Activated naive CD4-positive, alpha-beta T cell treated with anti-CD3 and anti-CD28 coated beads for 36 hours (primary cell): ENCODE measurements around the gene NFYC. TPM values are rescaled to one million over a fixed set of nuclear protein-coding genes. Genes with fewer than 3 reads are reported as not detected.
A peak's percentile ranks its signal among the peaks of the same experiment; 100 is the strongest.
"Not testable (repeated sequence)": the region's sequence is repeated elsewhere in the genome, so short reads cannot be mapped to it uniquely, and the experiment has no call there.

ENCODE experiments used
- CTCF ChIA-PET: fragments of 350-600 bp; sonication (Branson Sonifier 250); formaldehyde crosslinking; loops from one replicate; lab custom pipeline; 2021; ENCODE audit warnings: antibody characterized with exemption; lab: Charles Lee
- DNase-seq: peaks from one replicate; pipeline ENCODE4 v3.0.0-alpha.2; 2020
- H3K27ac Mint-ChIP-seq: one replicate; pipeline ENCODE4 v1.8.0; 2021; ENCODE audit warnings: mild to moderate bottlenecking, mixed read lengths
- H3K27me3 Mint-ChIP-seq: one replicate; pipeline ENCODE4 v1.8.0; 2021; ENCODE audit warnings: low read depth, mixed read lengths
- H3K36me3 Mint-ChIP-seq: one replicate; pipeline ENCODE4 v1.8.0; 2021; ENCODE audit warnings: low read depth, mixed read lengths
- H3K4me1 Mint-ChIP-seq: one replicate; pipeline ENCODE4 v1.8.0; 2021; ENCODE audit warnings: low read depth, mixed read lengths
- H3K4me3 Mint-ChIP-seq: one replicate; pipeline ENCODE4 v1.8.0; 2021; ENCODE audit warnings: mild to moderate bottlenecking, moderate library complexity, mixed read lengths
- H3K9me3 Mint-ChIP-seq: one replicate; pipeline ENCODE4 v1.8.0; 2021; ENCODE audit warnings: mixed read lengths
- intact Hi-C: fragments of 100-400 bp; cut with micrococcal nuclease; formaldehyde crosslinking; loops from one replicate; pipeline ENCODE4 v1.15.1; 2023
- total RNA-seq, 2 experiments: library from RNA; stranded (reverse); gene quantifications; one replicate each; pipeline ENCODE4 v1.2.3, GENCODE V29; 2021

The NFYC gene
- total RNA-seq, 2 experiments from 2014 or later = 53.5 to 63.1 TPM

- H3K9me3 Mint-ChIP-seq = no peaks in the 10 kb centered on the region
- no peaks in the 10 kb centered on the region for H3K27me3 Mint-ChIP-seq
- H3K4me3 Mint-ChIP-seq = no peak overlapping the region
- intact Hi-C loops = loop anchor here (10.0 kb wide), 2 partner anchors 1049 to 1759 kb away; partner anchors contain the start of genes PPCS and ZMYND12
- no peak for DNase-seq
- CTCF ChIA-PET = no interaction called here
- no peak overlapping the region for H3K27ac Mint-ChIP-seq
- H3K36me3 Mint-ChIP-seq = peaks cover 12% of the 10 kb centered on the region
- peaks cover 69% of the 10 kb centered on the region for H3K4me1 Mint-ChIP-seq
These were observed 4.8 kb downstream of the NFYC start for GRCh38 chr1:40696294-40696693.

GRCh38 chr1:40697436-40697835 lies 5.9 kb downstream of the NFYC start:
- peaks cover 71% of the 10 kb centered on the region for H3K4me1 Mint-ChIP-seq
- H3K27ac Mint-ChIP-seq = no peak overlapping the region
- no peak overlapping the region for H3K4me3 Mint-ChIP-seq
- H3K27me3 Mint-ChIP-seq = no peaks in the 10 kb centered on the region
- no peak for DNase-seq
- H3K9me3 Mint-ChIP-seq = no peaks in the 10 kb centered on the region
- CTCF ChIA-PET = no interaction called here
- peaks cover 10% of the 10 kb centered on the region for H3K36me3 Mint-ChIP-seq
- intact Hi-C loops = loop anchor here (10.0 kb wide), 2 partner anchors 1047 to 1757 kb away; partner anchors contain the start of genes PPCS and ZMYND12

GRCh38 chr1:40699787-40700186 lies 8.3 kb downstream of the NFYC start:
- intact Hi-C loops = loop anchor here (10.0 kb wide), 2 partner anchors 1045 to 1755 kb away; partner anchors contain the start of genes PPCS and ZMYND12
- peaks cover 70% of the 10 kb centered on the region for H3K4me1 Mint-ChIP-seq
- H3K4me3 Mint-ChIP-seq = no peak overlapping the region
- DNase-seq = no peak
- H3K9me3 Mint-ChIP-seq = no peaks in the 10 kb centered on the region
- peaks cover 5% of the 10 kb centered on the region for H3K36me3 Mint-ChIP-seq
- CTCF ChIA-PET = no interaction called here
- no peaks in the 10 kb centered on the region for H3K27me3 Mint-ChIP-seq
- H3K27ac Mint-ChIP-seq = no peak overlapping the region

- Mint-ChIP-seq H3K9me3 (no peaks in the 10 kb centered on the region), H3K4me3 (no peak overlapping the region), H3K27ac (no peak overlapping the region), H3K27me3 (no peaks in the 10 kb centered on the region), H3K36me3 (peaks cover 6% of the 10 kb centered on the region), H3K4me1 (peaks cover 66% of the 10 kb centered on the region)
- intact Hi-C loops = no loop called here
- no peak for DNase-seq
- CTCF ChIA-PET = interaction anchor here (1.1 to 2.1 kb wide), 2 partner anchors 10 to 33 kb away, joined by 6 to 7 read pairs; partner anchors contain the start of gene NFYC
These were observed 10.2 kb downstream of the NFYC start for GRCh38 chr1:40701684-40702083.

GRCh38 chr1:40702810-40703209 lies 11.3 kb downstream of the NFYC start:
- H3K36me3 Mint-ChIP-seq, intact Hi-C loops, DNase-seq, H3K9me3 Mint-ChIP-seq, H3K27me3 Mint-ChIP-seq, H3K4me3 Mint-ChIP-seq: not testable (repeated sequence)
- peaks cover 55% of the 10 kb centered on the region for H3K4me1 Mint-ChIP-seq
- H3K27ac Mint-ChIP-seq = peak overlapping the region; percentile 74
- CTCF ChIA-PET = interaction anchor here (0.6 to 1.0 kb wide), 2 partner anchors 12 to 72 kb away, joined by 3 to 6 read pairs; no protein-coding TSS in a partner anchor

GRCh38 chr1:40703316-40703715 lies 11.8 kb downstream of the NFYC start:
- H3K4me1 Mint-ChIP-seq = peaks cover 58% of the 10 kb centered on the region
- no peak overlapping the region for H3K4me3 Mint-ChIP-seq
- H3K36me3 Mint-ChIP-seq = peaks cover 6% of the 10 kb centered on the region
- intact Hi-C loops = no loop called here
- peak overlapping the region; percentile 74 for H3K27ac Mint-ChIP-seq
- H3K9me3 Mint-ChIP-seq = no peaks in the 10 kb centered on the region
- H3K27me3 Mint-ChIP-seq = no peaks in the 10 kb centered on the region
- DNase-seq = no peak
- CTCF ChIA-PET = interaction anchor here (0.6 to 1.1 kb wide), 4 partner anchors 10 to 251 kb away, joined by 3 to 6 read pairs (median 4); no protein-coding TSS in a partner anchor

- CTCF ChIA-PET = no interaction called here
- H3K27ac Mint-ChIP-seq = no peak overlapping the region
- H3K9me3 Mint-ChIP-seq = no peaks in the 10 kb centered on the region
- H3K4me1 Mint-ChIP-seq = peaks cover 52% of the 10 kb centered on the region
- DNase-seq = no peak
- intact Hi-C loops = no loop called here
- H3K27me3 Mint-ChIP-seq = no peaks in the 10 kb centered on the region
- H3K36me3 Mint-ChIP-seq = peaks cover 9% of the 10 kb centered on the region
- no peak overlapping the region for H3K4me3 Mint-ChIP-seq
These were observed 13.6 kb downstream of the NFYC start for GRCh38 chr1:40704817-40705733.

- Mint-ChIP-seq H3K4me3 (no peak overlapping the region), H3K9me3 (no peaks in the 10 kb centered on the region), H3K27ac (peak overlapping the region; percentile 5), H3K36me3 (peaks cover 11% of the 10 kb centered on the region), H3K4me1 (peaks cover 62% of the 10 kb centered on the region), H3K27me3 (no peaks in the 10 kb centered on the region)
- CTCF ChIA-PET = interaction anchor here (0.9 kb wide), 1 partner anchor 12 kb away, joined by 5 read pairs; no protein-coding TSS in a partner anchor
- intact Hi-C loops = no loop called here
- DNase-seq = no peak
These were observed 15.1 kb downstream of the NFYC start for GRCh38 chr1:40706626-40707025.

GRCh38 chr1:40708750-40709099 lies 17.2 kb downstream of the NFYC start:
- Mint-ChIP-seq H3K4me1 (peaks cover 62% of the 10 kb centered on the region), H3K36me3 (peaks cover 16% of the 10 kb centered on the region), H3K4me3 (peak overlapping the region; percentile 84), H3K27ac (peak overlapping the region; percentile 90), H3K27me3 (no peaks in the 10 kb centered on the region), H3K9me3 (no peaks in the 10 kb centered on the region)
- DNase-seq = no peak
- CTCF ChIA-PET = interaction anchor here (1.1 kb wide), 1 partner anchor 10 kb away, joined by 4 read pairs; no protein-coding TSS in a partner anchor
- intact Hi-C loops = loop anchor here (1.0 kb wide), 1 partner anchor 16 kb away; no protein-coding TSS in a partner anchor

GRCh38 chr1:40709100-40709801 lies 17.7 kb downstream of the NFYC start:
- Mint-ChIP-seq H3K9me3 (no peaks in the 10 kb centered on the region), H3K27ac (peak overlapping the region; percentile 90), H3K27me3 (no peaks in the 10 kb centered on the region), H3K36me3 (peaks cover 15% of the 10 kb centered on the region), H3K4me1 (peaks cover 58% of the 10 kb centered on the region), H3K4me3 (peak overlapping the region; percentile 84)
- CTCF ChIA-PET = interaction anchor here (0.7 to 1.1 kb wide), 2 partner anchors 10 to 15 kb away, joined by 3 to 4 read pairs; no protein-coding TSS in a partner anchor
- intact Hi-C loops = loop anchor here (1.0 kb wide), 1 partner anchor 17 kb away; no protein-coding TSS in a partner anchor
- peak; percentile 86 for DNase-seq

GRCh38 chr1:40709802-40710278 lies 18.3 kb downstream of the NFYC start:
- CTCF ChIA-PET = interaction anchor here (0.7 kb wide), 1 partner anchor 15 kb away, joined by 3 read pairs; no protein-coding TSS in a partner anchor
- no peaks in the 10 kb centered on the region for H3K27me3 Mint-ChIP-seq
- no peak overlapping the region for H3K27ac Mint-ChIP-seq
- peaks cover 56% of the 10 kb centered on the region for H3K4me1 Mint-ChIP-seq
- H3K4me3 Mint-ChIP-seq = peak overlapping the region; percentile 84
- no peak for DNase-seq
- intact Hi-C loops = loop anchor here (1.0 kb wide), 1 partner anchor 18 kb away; no protein-coding TSS in a partner anchor
- H3K9me3 Mint-ChIP-seq = no peaks in the 10 kb centered on the region
- peaks cover 15% of the 10 kb centered on the region for H3K36me3 Mint-ChIP-seq
